Hepatocyte (in vitro differentiated cells): Measurements from ENCODE around the gene URM1. TPM values are rescaled to one million over a fixed set of nuclear protein-coding genes. Genes with fewer than 3 reads are reported as not detected.

Source experiments
- DNase-seq: peaks from one replicate; pipeline ENCODE4 v3.0.0-alpha.2; 2016; ENCODE audit warnings: low spot score
- H2AFZ ChIP-seq: fragments of 200-600 bp; sonication (generic); 2 replicates; pipeline ENCODE4 v1.6.0; 2016; ENCODE audit warnings: antibody characterized with exemption, mild to moderate bottlenecking
- H3K27ac ChIP-seq: fragments of 200-600 bp; sonication (generic); 2 replicates; pipeline ENCODE4 v1.5.1; 2016; ENCODE audit warnings: mild to moderate bottlenecking
- H3K27me3 ChIP-seq: fragments of 200-600 bp; sonication (generic); 2 replicates; pipeline ENCODE4 v1.6.1; 2016
- H3K36me3 ChIP-seq: fragments of 200-600 bp; sonication (generic); replicated peaks from 2 replicates; pipeline ENCODE4 v1.5.1; 2016; ENCODE audit warnings: low read depth; ENCODE audit not compliant: insufficient read depth
- H3K4me1 ChIP-seq: fragments of 200-600 bp; sonication (generic); 2 replicates; pipeline ENCODE4 v1.5.1; 2016; ENCODE audit warnings: mild to moderate bottlenecking, moderate library complexity; ENCODE audit not compliant: insufficient read depth
- H3K4me2 ChIP-seq: fragments of 200-600 bp; sonication (generic); 2 replicates; pipeline ENCODE4 v1.6.0; 2016
- H3K4me3 ChIP-seq: fragments of 200-600 bp; sonication (generic); 2 replicates; pipeline ENCODE4 v1.5.1; 2016; ENCODE audit warnings: mild to moderate bottlenecking
- H3K79me2 ChIP-seq: fragments of 200-600 bp; sonication (generic); 2 replicates; pipeline ENCODE4 v1.6.0; 2017; ENCODE audit warnings: mild to moderate bottlenecking
- H3K9me2 ChIP-seq: fragments of 200-600 bp; sonication (generic); replicated peaks from 2 replicates; pipeline ENCODE4 v1.6.0; 2017; ENCODE audit warnings: mild to moderate bottlenecking; ENCODE audit not compliant: insufficient read depth
- H3K9me3 ChIP-seq: fragments of 200-600 bp; sonication (generic); 2 replicates; pipeline ENCODE4 v1.5.1; 2016; ENCODE audit warnings: low read depth, mild to moderate bottlenecking
- H4K20me1 ChIP-seq: fragments of 200-600 bp; sonication (generic); 2 replicates; pipeline ENCODE4 v1.6.0; 2016; ENCODE audit warnings: mild to moderate bottlenecking; ENCODE audit not compliant: insufficient read depth, poor library complexity, severe bottlenecking
- CTCF ChIP-seq: fragments of 200-600 bp; sonication (generic); IDR thresholded peaks from 2 replicates; pipeline ENCODE4 v1.5.1; 2016; ENCODE audit warnings: antibody characterized with exemption, mild to moderate bottlenecking; ENCODE audit not compliant: poor library complexity
- EZH2 ChIP-seq: fragments of 200-600 bp; sonication (generic); IDR thresholded peaks from 2 replicates; pipeline ENCODE4 v1.6.1; 2016; ENCODE audit warnings: antibody characterized with exemption, mild to moderate bottlenecking, borderline replicate concordance
- EZH2phosphoT487 ChIP-seq: fragments of 200-600 bp; sonication (generic); IDR thresholded peaks from one replicate; pipeline ENCODE4 v1.6.1; 2018; ENCODE audit warnings: antibody characterized with exemption, mild to moderate bottlenecking, low read depth, moderate library complexity; ENCODE audit not compliant: unreplicated experiment, severe bottlenecking
- WGBS: methylation state at CpG from one replicate; pipeline ENCODE4 v1.1.6; 2016; ENCODE audit warnings: low lambda C conversion rate; ENCODE audit errors: missing lambda C conversion rate; 5-methylcytosine and 5-hydroxymethylcytosine counted together
- polyA plus RNA-seq: library from polyadenylated mRNA; unstranded; fragments of >200 nt; fragmentation: Nextera tagmentation; extraction: Ambion mirVana; gene quantifications from 2 replicates; pipeline ENCODE4 v1.2.1, GENCODE V29; 2016
- total RNA-seq: library from RNA; depleted of rRNA; stranded (reverse); fragments of >200 nt; gene quantifications from 2 replicates; pipeline ENCODE4 v1.2.3, GENCODE V29; 2014

URM1 gene
- total and polyA plus RNA-seq, 2 experiments from 2014 or later = 32.7 to 55.7 TPM

- Histone ChIP-seq H3K79me2 (no peaks in the 10 kb centered on the region), H2AFZ (no peak overlapping the region), H3K36me3 (no peaks in the 10 kb centered on the region), H3K27me3 (no peaks in the 10 kb centered on the region), H3K9me2 (no peaks in the 10 kb centered on the region), H3K4me1 (peaks cover 22% of the 10 kb centered on the region), H3K9me3 (no peaks in the 10 kb centered on the region), H4K20me1 (no peaks in the 10 kb centered on the region), H3K27ac (no peak overlapping the region), H3K4me2 (no peak overlapping the region), H3K4me3 (no peak overlapping the region)
- 88% methylated on average over 1 of the region's 2 CpGs for WGBS
- TF ChIP-seq EZH2phosphoT487 (no peak), EZH2 (no peak), CTCF (no peak)
- no peak for DNase-seq
Measured at GRCh38 chr9:128360826-128361225, 10.3 kb upstream of the URM1 start.

GRCh38 chr9:128361296-128361985, 9.7 kb upstream of the URM1 start:
- Histone ChIP-seq H3K4me2 (peak overlapping the region; percentile 82), H3K9me2 (no peaks in the 10 kb centered on the region), H3K4me3 (no peak overlapping the region), H3K27ac (peak overlapping the region; percentile 13), H4K20me1 (no peaks in the 10 kb centered on the region), H2AFZ (peak overlapping the region; percentile 60), H3K9me3 (no peaks in the 10 kb centered on the region), H3K27me3 (no peaks in the 10 kb centered on the region), H3K4me1 (peaks cover 22% of the 10 kb centered on the region), H3K36me3 (no peaks in the 10 kb centered on the region), H3K79me2 (no peaks in the 10 kb centered on the region)
- no peak for DNase-seq
- 59% methylated on average over 11 of the region's 14 CpGs for WGBS
- no peak for TF ChIP-seq EZH2

GRCh38 chr9:128361986-128362646, 9.1 kb upstream of the URM1 start:
- Histone ChIP-seq H3K36me3 (no peaks in the 10 kb centered on the region), H3K27ac (peak overlapping the region; percentile 53), H3K9me2 (no peaks in the 10 kb centered on the region), H3K27me3 (no peaks in the 10 kb centered on the region), H3K9me3 (no peaks in the 10 kb centered on the region), H2AFZ (peak overlapping the region; percentile 60), H3K4me1 (peaks cover 22% of the 10 kb centered on the region), H3K79me2 (no peaks in the 10 kb centered on the region), H3K4me3 (no peak overlapping the region), H3K4me2 (peak overlapping the region; percentile 82), H4K20me1 (no peaks in the 10 kb centered on the region)
- 15% methylated on average over 20 of the region's 20 CpGs for WGBS
- peak; percentile 93 for DNase-seq
- no peak for TF ChIP-seq EZH2phosphoT487
- no peak for TF ChIP-seq EZH2
- peak; percentile 93 for TF ChIP-seq CTCF

GRCh38 chr9:128362774-128363173, 8.4 kb upstream of the URM1 start:
- no peaks in the 10 kb centered on the region for H3K9me2 ChIP-seq
- no peak overlapping the region for H3K4me3 ChIP-seq
- no peaks in the 10 kb centered on the region for H4K20me1 ChIP-seq
- H3K36me3 ChIP-seq = no peaks in the 10 kb centered on the region
- WGBS = 95% methylated on average over 3 of the region's 3 CpGs
- no peak for TF ChIP-seq EZH2phosphoT487
- TF ChIP-seq EZH2 = no peak
- no peak for TF ChIP-seq CTCF
- peaks cover 22% of the 10 kb centered on the region for H3K4me1 ChIP-seq
- no peaks in the 10 kb centered on the region for H3K79me2 ChIP-seq
- peak overlapping the region; percentile 53 for H3K27ac ChIP-seq
- H2AFZ ChIP-seq = no peak overlapping the region
- peak overlapping the region; percentile 82 for H3K4me2 ChIP-seq
- DNase-seq = no peak
- H3K9me3 ChIP-seq = no peaks in the 10 kb centered on the region
- H3K27me3 ChIP-seq = no peaks in the 10 kb centered on the region
